ENCODE measurements around the gene ARHGAP10.

ARHGAP10 gene

DNA sequence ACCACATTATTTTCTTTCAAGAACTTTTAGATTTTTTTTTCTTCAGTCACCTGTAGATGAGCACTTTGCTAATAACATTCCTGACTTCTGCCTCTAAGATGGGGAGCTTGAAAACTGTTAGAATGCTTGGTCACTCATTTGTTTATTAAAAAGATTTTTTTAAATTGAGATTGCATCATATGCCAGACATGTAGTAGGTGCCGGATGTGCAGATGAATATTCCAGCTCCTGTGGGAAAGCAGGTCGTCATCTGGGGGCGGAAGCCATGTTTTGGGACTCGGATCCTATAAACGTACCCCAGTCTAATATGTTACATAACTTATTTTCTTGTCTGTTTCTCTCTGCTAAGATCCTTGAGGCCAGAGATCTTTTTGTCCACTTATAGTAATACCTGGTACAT lies 236.8 kb downstream of the ARHGAP10 start:
- H3K4me1 ChIP-seq (ENCODE audit: low read depth, poor library complexity, severe bottlenecking), result peaks cover 5% of the 10 kb centered on the region
- TF ChIP-seq, protein P1, sequence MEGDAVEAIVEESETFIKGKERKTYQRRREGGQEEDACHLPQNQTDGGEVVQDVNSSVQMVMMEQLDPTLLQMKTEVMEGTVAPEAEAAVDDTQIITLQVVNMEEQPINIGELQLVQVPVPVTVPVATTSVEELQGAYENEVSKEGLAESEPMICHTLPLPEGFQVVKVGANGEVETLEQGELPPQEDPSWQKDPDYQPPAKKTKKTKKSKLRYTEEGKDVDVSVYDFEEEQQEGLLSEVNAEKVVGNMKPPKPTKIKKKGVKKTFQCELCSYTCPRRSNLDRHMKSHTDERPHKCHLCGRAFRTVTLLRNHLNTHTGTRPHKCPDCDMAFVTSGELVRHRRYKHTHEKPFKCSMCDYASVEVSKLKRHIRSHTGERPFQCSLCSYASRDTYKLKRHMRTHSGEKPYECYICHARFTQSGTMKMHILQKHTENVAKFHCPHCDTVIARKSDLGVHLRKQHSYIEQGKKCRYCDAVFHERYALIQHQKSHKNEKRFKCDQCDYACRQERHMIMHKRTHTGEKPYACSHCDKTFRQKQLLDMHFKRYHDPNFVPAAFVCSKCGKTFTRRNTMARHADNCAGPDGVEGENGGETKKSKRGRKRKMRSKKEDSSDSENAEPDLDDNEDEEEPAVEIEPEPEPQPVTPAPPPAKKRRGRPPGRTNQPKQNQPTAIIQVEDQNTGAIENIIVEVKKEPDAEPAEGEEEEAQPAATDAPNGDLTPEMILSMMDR (conservative IDR thresholded peaks at IDR 0.05; ENCODE audit: low read depth, low read length), result no peak
- H4K20me1 ChIP-seq (ENCODE audit: insufficient read depth), result no peaks in the 10 kb centered on the region
- H3K4me2 ChIP-seq, result no peak overlapping the region
- H2AFZ ChIP-seq (ENCODE audit: low read depth), result no peak overlapping the region
- H3K4me3 ChIP-seq (IDR thresholded peaks at IDR 0.05; ENCODE audit: insufficient read depth, low read depth, low read length), result no peak overlapping the region
- H3K79me2 ChIP-seq (ENCODE audit: insufficient read depth, low read depth), result no peaks in the 10 kb centered on the region
- H3K27ac ChIP-seq, result no peak overlapping the region
- peaks cover 5% of the 10 kb centered on the region; the same call in 1 of the 2 replicates for H3K36me3 ChIP-seq (ENCODE audit: insufficient read depth)
- H3K9ac ChIP-seq, result no peak overlapping the region
- no peaks in the 10 kb centered on the region for H3K27me3 ChIP-seq (ENCODE audit: insufficient read depth, low read depth)

DNA sequence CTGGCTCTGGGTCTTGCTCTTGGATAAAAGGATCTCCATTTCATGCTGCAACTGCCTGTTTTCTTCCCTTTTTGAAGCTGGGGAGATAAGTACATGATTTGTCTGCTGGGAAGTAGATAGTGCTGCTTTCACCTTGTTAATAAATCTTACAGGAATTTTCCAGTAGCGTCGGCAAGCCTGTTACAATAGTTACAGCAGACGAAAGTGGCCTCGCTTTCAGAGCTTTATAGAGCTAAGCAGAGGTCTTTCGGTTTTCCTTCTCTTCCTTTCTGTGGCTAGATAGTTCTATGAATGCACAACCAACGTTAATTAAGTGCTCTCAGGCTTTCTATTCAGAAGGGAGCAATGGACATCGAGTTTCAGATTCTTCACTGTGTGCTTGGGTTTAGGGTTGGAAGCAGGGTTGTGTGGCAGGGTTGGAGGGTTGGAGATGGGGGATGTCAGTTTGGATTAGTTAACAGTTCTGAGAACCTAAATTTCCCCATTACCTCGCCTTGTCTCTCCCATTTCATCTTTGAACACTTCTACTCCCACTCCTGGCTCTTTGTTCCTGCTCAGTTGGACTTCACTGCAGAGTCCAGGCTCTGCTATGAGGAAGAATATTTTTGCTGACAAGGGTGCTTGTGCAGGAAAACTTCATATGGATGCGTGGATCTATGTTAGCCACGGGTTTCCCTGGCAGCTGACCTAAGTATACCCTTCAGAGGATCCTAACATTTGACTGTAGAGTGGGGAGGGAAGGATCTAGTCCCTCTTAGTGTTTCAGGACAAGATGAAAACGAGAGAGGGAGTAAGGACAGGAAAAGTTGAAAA lies 237.9 kb downstream of the ARHGAP10 start:
- Histone ChIP-seq H3K27me3 (ENCODE audit: insufficient read depth, low read depth) (no peaks in the 10 kb centered on the region), H3K27ac (no peak overlapping the region), H3K36me3 (ENCODE audit: insufficient read depth) (peaks cover 5% of the 10 kb centered on the region; the same call in 1 of the 2 replicates), H4K20me1 (ENCODE audit: insufficient read depth) (no peaks in the 10 kb centered on the region), H2AFZ (ENCODE audit: low read depth) (no peak overlapping the region), H3K4me1 (ENCODE audit: low read depth, poor library complexity, severe bottlenecking) (peaks cover 5% of the 10 kb centered on the region), H3K79me2 (ENCODE audit: insufficient read depth, low read depth) (no peaks in the 10 kb centered on the region), H3K4me3 (IDR thresholded peaks at IDR 0.05; ENCODE audit: insufficient read depth, low read depth, low read length) (no peak overlapping the region), H3K9ac (no peak overlapping the region), H3K4me2 (no peak overlapping the region)
- TF ChIP-seq, protein P1 (conservative IDR thresholded peaks at IDR 0.05; ENCODE audit: low read depth, low read length), result no peak

DNA sequence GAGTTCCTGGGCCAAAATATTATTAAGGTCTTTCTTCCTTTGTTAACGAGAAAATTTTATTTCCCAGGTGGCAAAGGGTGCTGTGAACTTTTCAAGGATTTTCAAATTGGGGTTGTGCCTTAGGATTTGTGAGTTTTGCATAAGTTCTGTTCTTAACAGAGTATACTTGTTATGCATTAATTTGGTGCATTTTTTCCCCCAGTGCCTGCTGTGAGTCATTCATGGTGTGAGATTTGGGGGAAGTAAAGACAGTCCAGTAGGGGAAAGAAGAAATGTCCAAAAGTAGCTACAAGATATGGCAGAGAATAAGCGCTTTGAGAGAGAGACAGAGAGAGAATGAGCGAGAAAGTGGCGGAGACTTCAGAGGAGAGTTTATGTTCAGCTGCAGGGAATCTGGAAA lies 239.2 kb downstream of the ARHGAP10 start:
- Histone ChIP-seq H3K9ac (no peak overlapping the region), H3K79me2 (ENCODE audit: insufficient read depth, low read depth) (no peaks in the 10 kb centered on the region), H3K4me2 (no peak overlapping the region), H4K20me1 (ENCODE audit: insufficient read depth) (no peaks in the 10 kb centered on the region), H3K27me3 (ENCODE audit: insufficient read depth, low read depth) (no peaks in the 10 kb centered on the region), H2AFZ (ENCODE audit: low read depth) (no peak overlapping the region), H3K36me3 (ENCODE audit: insufficient read depth) (peaks cover 5% of the 10 kb centered on the region; the same call in 1 of the 2 replicates), H3K27ac (no peak overlapping the region), H3K4me1 (ENCODE audit: low read depth, poor library complexity, severe bottlenecking) (peaks cover 10% of the 10 kb centered on the region), H3K4me3 (IDR thresholded peaks at IDR 0.05; ENCODE audit: insufficient read depth, low read depth, low read length) (no peak overlapping the region)
- TF ChIP-seq, protein P1 (conservative IDR thresholded peaks at IDR 0.05; ENCODE audit: low read depth, low read length), result no peak

DNA sequence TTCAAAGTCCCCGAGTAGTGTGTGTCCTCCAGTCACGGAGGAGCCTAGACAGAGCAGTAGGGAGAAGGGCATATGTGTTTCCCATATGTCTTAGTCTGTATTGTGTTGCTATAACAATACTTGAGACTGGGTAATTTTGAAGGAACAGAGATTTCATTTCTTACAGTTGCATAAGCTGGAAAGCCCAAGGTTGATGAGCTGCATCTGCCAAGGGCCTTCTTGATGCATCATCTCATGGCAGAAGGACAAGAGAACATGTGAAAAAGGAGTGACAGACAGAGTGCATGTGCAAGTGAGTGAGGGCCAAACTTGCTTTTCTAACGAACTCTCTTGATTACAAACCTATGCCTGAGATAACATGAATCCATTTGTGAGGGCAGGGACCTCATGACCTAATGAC lies 243.4 kb downstream of the ARHGAP10 start:
- Histone ChIP-seq H3K36me3 (ENCODE audit: insufficient read depth) (no peaks in the 10 kb centered on the region; the same call in 1 of the 2 replicates), H3K4me1 (ENCODE audit: low read depth, poor library complexity, severe bottlenecking) (peaks cover 19% of the 10 kb centered on the region), H3K4me3 (IDR thresholded peaks at IDR 0.05; ENCODE audit: insufficient read depth, low read depth, low read length) (no peak overlapping the region), H3K79me2 (ENCODE audit: insufficient read depth, low read depth) (peaks cover 2% of the 10 kb centered on the region; the same call in 1 of the 2 replicates), H3K4me2 (no peak overlapping the region), H2AFZ (ENCODE audit: low read depth) (no peak overlapping the region), H3K27me3 (ENCODE audit: insufficient read depth, low read depth) (no peaks in the 10 kb centered on the region), H3K9ac (no peak overlapping the region), H4K20me1 (ENCODE audit: insufficient read depth) (no peaks in the 10 kb centered on the region), H3K27ac (no peak overlapping the region)
- TF ChIP-seq, protein P1 (conservative IDR thresholded peaks at IDR 0.05; ENCODE audit: low read depth, low read length), result no peak

Measured in KMS-11 (cell line).